ENCODE measurements around the gene GZF1.
A peak's percentile ranks its signal among the peaks of the same experiment; 100 is the strongest.
"Not testable (repeated sequence)": the region's sequence is repeated elsewhere in the genome, so short reads cannot be mapped to it uniquely, and the experiment has no call there.

Gene GZF1

GRCh38 chr20:23347791-23348190 is 14.2 kb upstream of the GZF1 start:
- DNase-seq, result no peak

DNA sequence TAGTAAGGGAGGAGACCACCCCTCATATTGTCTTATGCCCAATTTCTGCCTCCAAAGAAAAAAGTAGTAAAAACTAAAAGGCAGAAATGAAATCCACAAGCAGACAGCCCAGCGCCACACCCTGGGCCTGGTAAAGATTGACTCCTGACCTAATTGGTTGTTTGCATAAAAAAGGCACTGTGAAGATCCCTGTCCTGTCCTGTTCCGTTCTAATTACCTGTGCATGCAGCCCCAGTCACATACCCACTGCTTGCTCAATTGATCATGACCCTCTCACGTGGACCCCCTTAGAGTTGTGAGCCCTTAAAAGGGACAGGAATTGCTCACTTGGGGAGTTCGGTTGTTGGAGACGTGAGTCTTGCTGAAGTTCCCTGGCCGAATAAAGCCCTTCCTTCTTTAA is 13.5 kb upstream of the GZF1 start:
- DNase-seq, result not testable (repeated sequence)

- no peak for DNase-seq
These were observed 12.4 kb upstream of the GZF1 start for GRCh38 chr20:23349338-23350195.

- peak; percentile 97 for DNase-seq
These were observed 11.6 kb upstream of the GZF1 start, which contains the start of gene NXT1 for GRCh38 chr20:23350196-23350903. Gene NXT1 (plus strand): TSS chr20:23350791. CDS start chr20:23354042, 3,251 bp downstream.

DNA sequence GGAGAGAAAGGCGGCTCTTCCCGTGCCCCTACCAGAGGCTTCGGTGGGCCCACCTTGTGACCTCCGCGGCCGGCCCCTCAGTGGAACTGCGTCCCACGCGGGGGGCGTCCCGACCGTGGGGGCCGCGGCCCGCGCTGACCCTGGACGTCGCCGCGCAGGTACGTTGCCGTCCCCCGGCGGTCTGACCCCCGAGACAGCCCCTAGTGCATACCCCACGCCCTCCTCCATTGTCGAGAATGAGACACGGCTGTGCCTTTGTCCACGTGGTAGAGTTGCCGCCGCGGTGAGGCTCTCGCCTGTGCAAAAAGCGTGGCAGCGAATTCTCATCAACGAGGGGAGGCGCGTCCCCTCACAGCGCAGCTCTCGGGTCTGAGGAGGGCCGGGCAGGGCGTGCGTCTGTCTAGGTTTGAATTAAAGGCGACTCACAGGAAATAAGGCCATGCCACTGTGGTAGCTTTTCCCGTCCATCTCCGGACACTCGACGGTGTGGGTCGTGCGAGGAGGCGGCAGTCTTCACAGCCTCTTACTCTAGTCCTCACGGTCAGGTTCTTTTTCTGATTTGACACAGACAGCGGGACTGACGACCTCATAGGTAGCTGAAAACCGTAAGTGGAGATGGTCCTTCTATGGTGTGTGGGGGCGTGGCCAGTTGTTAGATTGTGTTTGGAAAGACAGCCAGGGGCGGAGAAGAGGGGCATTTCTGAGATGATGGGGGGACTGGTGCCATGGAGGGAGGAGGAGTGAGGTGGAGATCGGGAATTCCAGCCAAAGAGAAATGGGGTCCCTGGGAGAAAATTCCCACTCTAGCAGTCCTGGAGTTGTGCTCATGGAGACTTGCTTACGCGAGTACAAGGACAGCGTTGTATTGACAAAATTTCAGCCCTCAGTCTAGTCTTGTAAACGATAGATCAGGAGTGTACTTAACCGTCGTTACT is 10.8 kb upstream of the GZF1 start:
- DNase-seq, result peak; percentile 74

DNA sequence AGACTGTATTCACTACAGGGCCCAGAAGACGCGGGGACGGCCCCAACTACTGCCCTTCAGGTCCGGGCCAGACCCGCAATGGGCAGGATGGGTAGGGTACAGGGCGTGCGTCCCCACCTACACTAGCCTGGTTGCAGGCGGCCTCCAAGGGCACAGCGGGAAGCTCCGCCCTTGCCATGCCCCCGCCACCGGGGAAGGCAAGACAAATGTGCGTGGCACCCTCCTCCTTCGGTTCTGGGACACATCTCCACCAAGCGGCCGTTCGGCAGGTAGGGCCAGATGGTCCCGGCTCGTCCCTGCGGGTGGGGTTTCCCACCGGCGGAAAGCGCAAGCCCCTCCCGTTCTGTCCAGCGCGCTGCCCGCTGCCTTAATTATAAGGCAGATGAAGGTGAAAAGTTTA is 5.8 kb upstream of the GZF1 start:
- no peak for DNase-seq

DNA sequence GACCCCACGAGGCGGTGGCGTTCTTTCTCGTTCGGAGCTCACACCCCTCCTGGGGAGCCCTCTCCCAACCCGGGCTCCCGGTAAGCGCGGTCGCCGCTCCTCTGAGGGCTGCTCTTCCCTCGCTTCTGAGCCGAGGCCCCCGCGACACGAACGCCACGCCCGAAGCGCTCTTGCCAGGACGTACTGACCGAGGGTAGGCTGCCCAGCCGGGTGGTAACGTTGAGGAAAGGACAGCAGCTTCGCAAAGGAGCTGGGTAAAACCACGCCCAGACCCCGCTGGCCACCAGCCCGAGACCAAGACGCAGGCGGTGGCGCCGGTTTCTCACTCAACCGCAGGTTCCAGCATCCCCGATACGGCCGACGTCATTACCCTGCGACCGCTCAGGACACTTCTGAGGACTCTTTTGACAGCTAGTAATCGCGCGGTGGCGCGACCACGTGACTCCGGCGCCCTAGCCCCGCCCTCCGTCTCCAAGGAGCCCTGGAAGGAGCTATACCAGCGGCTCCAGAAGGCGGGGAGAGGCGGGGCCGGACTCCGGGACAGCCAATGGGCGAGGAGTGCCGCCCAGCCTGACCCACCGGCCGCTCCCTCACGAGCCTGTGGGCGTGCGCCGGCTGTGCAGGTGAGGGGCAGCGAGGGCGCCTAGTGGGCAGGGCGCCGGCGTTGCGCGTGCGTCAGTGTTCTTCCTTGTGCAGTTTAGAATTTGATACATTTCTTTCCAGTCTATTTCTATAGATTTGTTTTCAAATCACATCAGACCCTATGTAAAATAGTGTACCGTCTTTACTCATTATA is 4.0 kb upstream of the GZF1 start:
- DNase-seq, result peak; percentile 100

GRCh38 chr20:23358563-23358906 is 3.4 kb upstream of the GZF1 start:
- no peak for DNase-seq

DNA sequence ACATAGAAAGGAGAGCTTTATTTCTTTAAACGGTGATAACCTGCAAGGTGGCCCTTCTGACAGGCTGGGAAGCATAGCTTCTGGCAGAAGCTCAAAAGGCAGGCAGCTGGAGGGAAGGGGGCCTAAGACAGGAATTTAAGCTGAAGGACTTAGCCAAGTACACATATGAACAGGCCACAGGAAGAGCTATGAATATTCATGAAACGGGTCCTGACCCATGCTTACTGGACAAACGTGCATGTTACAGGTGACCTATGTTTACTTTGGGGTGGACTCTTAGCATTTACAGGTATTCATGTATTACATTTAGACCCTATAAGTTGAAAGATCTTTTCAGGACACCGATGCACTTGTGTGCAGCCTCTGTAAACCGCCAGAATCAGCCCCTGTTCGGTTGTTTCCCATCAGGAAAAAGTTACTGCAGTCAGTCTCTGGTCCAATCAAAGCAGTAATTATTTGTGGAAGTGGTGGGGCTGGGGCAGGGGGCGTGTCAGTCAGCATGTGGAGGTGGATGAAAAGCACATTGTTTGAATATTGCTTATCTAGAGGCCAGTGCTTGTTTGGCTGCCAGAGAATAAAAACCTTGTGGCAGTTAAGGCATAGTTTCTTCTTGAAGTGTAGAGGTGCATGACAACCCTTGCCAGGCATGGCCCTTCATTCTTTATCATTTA is 2.9 kb upstream of the GZF1 start:
- DNase-seq, result no peak

GRCh38 chr20:23360531-23360930 is 1.5 kb upstream of the GZF1 start:
- no peak for DNase-seq

- no peak for DNase-seq
These were observed 885 bp upstream of the GZF1 start for GRCh38 chr20:23361119-23361475.

GRCh38 chr20:23362392-23363256 is 642 bp downstream of the GZF1 start:
- DNase-seq, result peak; percentile 44

GRCh38 chr20:23363257-23363649 is 1.3 kb downstream of the GZF1 start:
- no peak for DNase-seq

DNA sequence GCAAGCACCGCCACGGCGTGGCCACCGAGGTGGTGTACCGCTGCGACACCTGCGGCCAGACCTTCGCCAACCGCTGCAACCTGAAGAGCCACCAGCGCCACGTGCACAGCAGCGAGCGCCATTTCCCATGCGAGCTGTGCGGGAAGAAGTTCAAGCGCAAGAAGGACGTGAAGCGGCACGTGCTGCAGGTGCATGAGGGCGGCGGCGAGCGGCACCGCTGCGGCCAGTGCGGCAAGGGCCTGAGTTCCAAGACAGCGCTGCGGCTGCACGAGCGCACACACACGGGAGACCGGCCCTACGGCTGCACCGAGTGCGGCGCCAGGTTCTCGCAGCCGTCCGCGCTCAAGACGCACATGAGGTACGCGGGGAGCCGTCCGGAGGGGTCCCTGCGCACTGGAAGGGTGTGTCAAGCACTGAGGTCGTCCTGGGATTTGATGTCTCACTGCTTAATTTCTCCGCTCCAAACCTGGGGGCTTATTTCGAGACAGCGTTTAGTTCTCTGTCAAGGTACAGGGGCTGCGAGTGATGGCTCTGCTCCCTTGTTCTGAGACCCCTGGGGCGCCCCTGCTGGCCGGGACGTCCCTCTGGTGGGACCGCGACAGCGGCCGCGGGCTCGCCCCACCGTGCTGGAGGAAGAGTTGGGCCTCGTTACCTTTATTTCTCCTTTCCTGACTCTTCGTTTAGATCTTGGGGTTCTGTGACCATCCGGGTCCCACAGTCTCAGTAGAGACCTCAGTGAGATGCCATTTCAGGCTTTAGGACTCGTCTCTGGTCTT is 3.6 kb downstream of the GZF1 start:
- no peak for DNase-seq

- no peak for DNase-seq
These were observed 4.4 kb downstream of the GZF1 start for GRCh38 chr20:23366384-23366783.

DNA sequence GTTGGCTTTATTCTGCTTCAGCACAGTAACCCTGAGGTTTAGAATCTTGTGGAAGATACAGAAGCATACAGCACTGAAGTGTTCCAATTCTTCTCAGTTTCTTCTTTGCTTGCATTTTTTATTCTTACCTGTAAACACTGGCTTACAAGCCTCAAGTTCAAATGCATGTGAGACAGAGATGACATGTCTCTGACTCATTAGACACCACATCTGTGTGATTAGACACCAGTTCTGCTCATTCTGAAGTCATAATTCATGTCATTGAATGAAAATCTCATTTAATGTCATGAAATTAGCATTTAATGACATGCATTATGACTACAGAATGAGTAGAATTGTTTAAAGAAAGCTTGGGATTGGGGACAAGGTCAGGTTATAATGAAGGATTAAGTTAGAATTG is 5.8 kb downstream of the GZF1 start:
- no peak for DNase-seq

- DNase-seq, result no peak
These were observed 6.5 kb downstream of the GZF1 start for GRCh38 chr20:23368316-23369071.

GRCh38 chr20:23369072-23369823 is 7.3 kb downstream of the GZF1 start:
- no peak for DNase-seq

Measured in stimulated activated CD8-positive, alpha-beta memory T cell treated with anti-CD3 and anti-CD28 coated beads, Interleukin-4, amount 100 ng/mL, for 48 hours (primary cell).